Measurements from ENCODE around the gene CDSN.

Gene CDSN

GRCh38 chr6:31114970-31115849 is 5.0 kb downstream of the CDSN start:
- DNase-seq, result no peak

GRCh38 chr6:31114541-31114878 is 5.7 kb downstream of the CDSN start, which contains the start of gene PSORS1C1:
Gene PSORS1C1 (plus strand): TSS chr6:31114800. CDS start chr6:31129633, 14,833 bp downstream.
- DNase-seq, result no peak

DNA sequence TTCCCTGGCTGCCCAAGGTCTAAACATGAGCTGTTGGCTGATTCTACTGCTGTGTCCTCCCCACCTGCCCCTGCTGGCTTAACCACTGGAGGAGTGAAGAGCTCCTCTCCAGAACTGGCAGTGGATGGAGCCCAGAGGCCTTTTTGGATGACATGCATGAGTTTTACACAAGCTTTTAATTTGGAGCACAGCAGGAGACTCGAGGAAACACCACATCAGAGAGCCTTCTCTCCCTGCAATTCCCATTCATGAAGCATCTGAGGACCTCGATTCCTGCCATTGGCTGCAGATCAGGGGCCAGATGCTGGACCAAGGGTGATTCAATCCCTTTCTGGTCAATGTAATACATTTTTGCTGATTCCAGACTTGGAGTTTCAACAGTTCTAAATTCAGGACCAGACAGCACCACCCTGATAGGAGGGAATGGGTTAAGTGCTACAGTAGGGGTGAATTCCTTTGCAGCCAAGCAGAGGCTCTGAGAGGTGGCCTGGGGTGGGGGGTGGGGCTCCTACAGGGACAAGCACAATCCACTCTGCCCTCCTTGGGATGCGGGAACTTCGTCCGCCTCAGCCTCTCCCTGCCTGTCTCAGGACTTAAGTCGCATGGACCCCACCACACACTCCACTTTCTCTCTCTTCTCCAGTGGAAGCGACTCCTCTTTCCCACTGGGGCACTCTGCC is 6.2 kb downstream of the CDSN start:
- DNase-seq, result no peak

- DNase-seq, result no peak
Observed at GRCh38 chr6:31112478-31112877, 7.8 kb downstream of the CDSN start, which contains the start of gene C6orf15. Gene C6orf15 (minus strand): TSS chr6:31112575. CDS start chr6:31112555, 20 bp downstream.

DNA sequence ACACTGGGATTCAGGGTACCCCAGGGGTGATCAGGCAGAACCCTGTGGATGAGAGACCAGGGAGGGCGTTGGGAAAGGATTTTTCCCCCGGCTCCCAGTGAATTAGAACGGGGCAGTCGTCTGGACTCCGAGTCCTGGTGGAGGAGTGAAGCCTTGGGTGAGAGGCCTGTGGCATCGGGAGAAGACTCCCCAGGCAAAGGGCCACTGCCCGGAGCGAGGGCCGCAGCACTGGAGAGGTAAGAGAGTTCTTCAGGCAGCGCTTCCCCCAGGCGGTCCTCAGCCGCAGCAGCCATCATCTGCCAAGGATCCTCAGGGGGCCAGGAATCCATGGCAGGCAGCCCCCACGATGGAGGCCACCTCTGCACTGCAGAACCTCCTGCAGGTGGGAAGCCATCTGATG is 8.5 kb downstream of the CDSN start:
- DNase-seq, result no peak

- DNase-seq, result no peak
Observed at GRCh38 chr6:31110825-31111582, 9.2 kb downstream of the CDSN start.

GRCh38 chr6:31107052-31107451 is 13.2 kb downstream of the CDSN start:
- DNase-seq, result no peak

- DNase-seq, result no peak
Observed at GRCh38 chr6:31103136-31103535, 17.1 kb downstream of the CDSN start.

DNA sequence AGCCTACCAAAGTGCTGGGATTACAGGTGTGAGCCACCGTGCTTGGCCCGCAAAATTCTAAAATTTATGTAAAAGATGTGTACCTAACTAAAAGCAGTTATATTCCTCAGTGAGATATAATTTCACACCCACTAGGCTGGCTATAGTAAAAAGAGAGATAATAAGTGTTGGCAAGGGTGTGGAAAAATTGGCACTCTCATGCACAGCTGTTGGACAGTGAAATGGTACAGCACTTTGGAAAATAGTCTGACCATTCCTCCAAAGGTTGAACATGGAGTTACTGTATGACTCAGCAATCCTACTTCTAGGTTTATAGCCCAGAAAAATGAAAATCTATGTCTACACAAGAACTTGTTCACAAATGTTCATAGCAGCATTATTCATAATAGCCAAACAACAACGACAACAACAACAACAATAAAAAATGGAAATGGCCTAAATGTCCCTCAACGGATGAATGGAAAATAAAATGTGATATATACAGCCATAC is 21.8 kb downstream of the CDSN start:
- DNase-seq, result no peak

DNA sequence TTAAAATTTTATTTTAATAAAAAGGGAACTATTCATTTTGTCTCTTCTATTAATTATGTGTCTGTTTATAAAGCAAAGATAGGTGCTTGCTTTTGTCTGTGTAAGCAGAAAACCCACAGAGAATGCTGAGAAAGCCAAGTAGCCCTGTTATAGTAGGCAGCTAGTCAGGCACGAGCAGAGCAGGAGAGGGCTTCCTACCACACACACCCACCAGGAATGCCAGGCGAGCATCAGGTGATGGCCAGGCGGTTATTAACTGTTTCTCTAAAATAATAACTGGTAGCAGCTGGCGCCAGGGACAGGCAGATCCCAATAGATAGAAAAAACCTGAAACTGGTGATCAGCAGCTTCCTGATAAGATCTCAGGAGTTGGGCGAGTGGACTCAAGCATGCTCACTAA is 23.6 kb downstream of the CDSN start:
- DNase-seq, result no peak

DNA sequence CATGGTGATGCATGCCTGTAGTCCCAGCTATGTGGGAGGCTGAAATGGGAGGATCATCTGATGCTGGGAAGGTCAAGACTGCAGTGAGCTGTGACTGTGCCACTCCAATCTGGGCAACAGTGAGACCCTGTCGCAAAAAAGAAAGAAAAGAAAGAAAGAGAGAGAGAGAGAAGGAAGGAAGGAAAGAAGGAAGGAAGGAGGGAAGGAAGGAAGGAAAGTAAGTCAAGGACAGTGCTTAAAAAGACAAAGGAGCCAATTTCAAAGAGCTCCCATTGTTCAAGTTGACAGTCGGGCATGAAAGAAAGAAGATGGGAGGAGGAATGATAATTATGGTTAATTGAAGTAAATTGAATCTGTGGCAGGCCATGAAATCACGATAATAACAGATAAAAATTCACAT is 24.0 kb downstream of the CDSN start:
- no peak for DNase-seq

DNA sequence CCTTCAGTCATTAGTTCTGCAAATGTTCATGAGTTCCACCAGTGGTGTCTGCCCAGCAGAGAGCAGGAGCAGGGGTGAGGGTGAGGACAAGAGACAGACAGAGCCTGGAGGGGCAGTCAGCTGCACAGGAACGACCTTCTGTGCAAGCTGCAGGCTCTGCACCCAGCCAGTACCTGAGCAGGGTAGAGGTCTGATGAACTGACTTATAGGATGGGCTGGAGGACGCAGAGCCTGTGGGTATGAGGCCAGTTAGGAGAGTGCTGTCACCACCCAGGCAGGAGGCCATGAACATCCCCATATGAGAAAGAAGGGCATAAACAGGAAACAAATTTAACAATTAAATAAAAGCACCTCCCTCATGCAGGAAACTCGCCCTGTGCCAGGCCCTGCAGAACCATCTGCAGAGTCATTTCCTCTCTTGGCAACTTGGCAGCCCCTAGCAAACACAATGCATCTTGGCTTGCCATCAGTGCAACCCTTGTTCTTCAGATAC is 25.8 kb downstream of the CDSN start:
- DNase-seq, result no peak

GRCh38 chr6:31092769-31093505 is 27.3 kb downstream of the CDSN start:
- DNase-seq, result no peak

DNA sequence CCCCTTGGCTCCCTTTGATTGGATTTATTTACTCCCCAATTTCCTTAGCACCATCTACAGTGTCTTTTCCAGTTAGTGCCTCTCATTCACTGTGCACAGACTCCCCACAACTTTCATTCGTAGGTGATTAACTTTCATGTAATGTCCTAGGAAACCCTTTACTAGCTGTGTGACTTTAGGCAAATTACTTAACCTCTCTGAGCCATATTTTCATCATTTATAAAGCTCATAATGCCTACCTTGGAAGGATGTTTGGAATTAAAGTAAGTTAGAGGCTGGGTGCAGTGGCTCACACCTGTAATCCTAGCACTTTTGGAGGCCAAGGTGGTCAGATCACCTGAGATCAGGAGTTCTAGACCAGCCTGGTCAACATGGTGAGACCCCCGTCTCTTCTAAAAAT is 28.0 kb downstream of the CDSN start:
- DNase-seq, result no peak

DNA sequence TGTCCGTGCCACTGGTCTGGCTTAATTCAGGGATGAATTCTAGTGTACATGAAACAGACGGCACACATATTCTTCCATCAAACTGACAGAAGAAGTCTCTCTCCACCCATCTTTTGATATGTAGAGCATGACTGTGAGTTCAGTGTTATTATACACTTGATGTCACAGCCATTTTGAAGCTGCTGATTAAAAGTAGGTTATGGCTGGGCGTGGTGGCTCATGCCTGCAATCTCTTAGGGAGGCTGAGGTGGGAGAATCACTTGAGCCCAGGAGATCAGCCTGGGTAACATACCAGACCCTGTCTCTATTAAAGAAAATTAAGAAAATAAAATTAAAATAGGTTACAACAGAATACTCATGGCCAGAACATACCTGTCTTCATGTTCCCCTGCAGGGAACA is 28.6 kb downstream of the CDSN start:
- no peak for DNase-seq

GRCh38 chr6:31090973-31091364 is 29.3 kb downstream of the CDSN start:
- no peak for DNase-seq

DNA sequence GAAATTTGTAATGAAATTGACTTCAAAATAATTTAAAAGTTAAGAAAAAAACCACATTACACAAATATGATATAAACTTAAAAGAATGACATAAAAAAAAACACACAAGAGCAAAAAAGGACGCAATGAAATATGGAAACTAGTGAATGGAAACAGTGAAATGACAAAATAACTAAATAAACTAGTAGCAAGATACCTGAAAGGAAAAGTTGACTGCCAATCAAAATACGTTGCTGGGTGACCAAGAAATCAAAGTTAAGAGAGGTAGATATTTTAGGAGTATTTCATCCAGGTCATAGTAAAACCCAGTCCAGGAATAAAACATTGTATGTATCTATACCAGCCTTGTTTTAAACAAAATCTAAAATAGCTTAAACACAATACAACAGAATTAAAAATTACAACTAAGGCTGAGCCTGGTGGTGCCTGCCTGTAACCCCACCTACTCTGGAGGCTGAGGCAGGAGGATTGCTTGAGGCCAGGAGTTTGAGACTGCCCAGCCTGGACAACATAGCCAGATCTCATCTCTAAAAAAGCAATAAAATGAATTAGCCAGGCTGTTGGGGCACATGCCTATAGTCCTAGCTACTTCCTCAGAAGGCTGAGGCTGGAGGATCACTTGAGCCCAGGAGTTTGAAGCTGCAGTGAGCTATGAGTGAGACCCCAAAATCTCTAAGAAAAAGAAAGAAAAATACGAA is 29.8 kb downstream of the CDSN start:
- DNase-seq, result no peak

- DNase-seq, result peak; percentile 18
Observed at GRCh38 chr6:31087494-31088089, 32.7 kb downstream of the CDSN start.

DNA sequence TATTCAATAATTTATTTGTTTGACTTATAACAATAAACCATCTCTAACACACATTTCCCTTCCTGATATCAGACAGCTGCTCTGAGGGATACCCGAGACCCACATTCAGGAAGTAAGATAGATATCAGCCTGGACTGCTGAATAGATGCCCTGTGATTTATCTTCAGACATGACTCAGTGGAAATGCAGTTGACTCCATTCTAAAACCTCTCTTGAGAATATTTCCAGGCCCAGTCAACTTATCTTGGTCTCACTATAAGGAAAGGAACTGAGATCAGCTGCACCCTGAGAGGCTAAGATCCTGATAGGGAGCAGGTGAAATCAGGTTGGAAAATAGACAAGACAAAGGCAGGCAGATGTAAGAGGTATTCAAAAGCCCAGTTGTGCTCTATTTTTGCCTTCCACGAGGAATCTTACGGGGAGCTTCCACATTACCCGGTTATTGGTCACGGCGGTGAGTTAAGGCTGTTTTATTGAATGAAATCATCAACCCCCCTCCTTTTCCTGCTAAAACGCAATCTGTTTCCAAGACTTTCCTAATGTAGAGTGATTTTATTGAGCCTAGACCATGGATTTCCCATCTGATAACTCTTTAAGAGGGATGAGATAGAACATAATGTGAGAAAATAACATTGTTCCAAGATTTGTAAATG is 33.3 kb downstream of the CDSN start:
- DNase-seq, result no peak

GRCh38 chr6:31083742-31084354 is 36.4 kb downstream of the CDSN start:
- DNase-seq, result no peak
